ENCODE results near the gene CSF2RB.

CSF2RB gene

DNA sequence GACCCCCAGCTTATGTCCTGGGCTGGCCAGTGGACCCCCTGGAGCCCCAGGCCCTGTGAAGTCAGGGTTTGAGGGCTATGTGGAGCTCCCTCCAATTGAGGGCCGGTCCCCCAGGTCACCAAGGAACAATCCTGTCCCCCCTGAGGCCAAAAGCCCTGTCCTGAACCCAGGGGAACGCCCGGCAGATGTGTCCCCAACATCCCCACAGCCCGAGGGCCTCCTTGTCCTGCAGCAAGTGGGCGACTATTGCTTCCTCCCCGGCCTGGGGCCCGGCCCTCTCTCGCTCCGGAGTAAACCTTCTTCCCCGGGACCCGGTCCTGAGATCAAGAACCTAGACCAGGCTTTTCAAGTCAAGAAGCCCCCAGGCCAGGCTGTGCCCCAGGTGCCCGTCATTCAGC lies 24.6 kb downstream of the CSF2RB start:
- DNase-seq, result no peak

DNA sequence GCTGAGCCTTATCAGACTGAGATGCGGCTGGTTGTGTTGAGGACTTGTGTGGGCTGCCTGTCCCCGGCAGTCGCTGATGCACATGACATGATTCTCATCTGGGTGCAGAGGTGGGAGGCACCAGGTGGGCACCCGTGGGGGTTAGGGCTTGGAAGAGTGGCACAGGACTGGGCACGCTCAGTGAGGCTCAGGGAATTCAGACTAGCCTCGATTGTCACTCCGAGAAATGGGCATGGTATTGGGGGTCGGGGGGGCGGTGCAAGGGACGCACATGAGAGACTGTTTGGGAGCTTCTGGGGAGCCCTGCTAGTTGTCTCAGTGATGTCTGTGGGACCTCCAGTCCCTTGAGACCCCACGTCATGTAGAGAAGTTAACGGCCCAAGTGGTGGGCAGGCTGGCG lies 25.5 kb downstream of the CSF2RB start:
- DNase-seq, result no peak

DNA sequence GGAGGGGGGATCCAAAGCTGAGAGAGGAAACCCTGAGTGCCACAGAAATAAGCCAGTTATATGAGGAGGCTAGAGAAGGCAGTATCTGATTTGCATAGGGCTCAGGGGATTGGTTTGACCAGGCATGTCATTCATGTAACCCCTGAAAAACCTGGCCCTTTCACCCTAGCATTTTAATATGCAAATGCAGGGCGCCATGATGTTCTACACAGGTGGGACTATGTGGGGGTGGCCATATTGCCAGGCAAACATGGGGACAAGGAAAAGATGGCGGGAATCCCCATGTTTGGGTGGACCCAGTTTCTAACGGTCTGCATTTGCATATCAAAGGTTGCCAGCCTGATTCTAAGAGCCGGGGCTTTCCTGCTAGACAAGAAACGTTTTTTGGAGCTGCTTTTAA lies 27.2 kb downstream of the CSF2RB start:
- DNase-seq, result no peak

DNA sequence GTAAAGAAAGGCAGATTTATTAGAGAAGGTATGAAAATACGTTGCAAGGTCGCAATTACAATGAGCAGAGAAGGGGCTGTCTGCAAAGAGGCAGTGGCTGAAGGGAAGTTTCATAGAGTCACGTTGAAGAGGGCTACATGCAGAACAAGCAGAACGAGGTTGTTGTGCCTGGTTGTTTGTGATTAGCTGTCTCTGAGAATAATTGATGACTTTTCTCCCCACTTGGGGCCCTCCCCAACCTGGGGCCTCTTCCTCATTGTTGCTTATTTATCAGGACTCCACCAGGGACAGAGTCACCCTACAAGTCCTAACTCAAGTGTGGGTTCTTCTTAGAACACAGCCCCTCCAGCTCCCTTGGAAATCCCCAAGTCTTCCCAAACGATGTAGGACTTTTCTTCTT lies 29.1 kb downstream of the CSF2RB start:
- DNase-seq, result no peak

DNA sequence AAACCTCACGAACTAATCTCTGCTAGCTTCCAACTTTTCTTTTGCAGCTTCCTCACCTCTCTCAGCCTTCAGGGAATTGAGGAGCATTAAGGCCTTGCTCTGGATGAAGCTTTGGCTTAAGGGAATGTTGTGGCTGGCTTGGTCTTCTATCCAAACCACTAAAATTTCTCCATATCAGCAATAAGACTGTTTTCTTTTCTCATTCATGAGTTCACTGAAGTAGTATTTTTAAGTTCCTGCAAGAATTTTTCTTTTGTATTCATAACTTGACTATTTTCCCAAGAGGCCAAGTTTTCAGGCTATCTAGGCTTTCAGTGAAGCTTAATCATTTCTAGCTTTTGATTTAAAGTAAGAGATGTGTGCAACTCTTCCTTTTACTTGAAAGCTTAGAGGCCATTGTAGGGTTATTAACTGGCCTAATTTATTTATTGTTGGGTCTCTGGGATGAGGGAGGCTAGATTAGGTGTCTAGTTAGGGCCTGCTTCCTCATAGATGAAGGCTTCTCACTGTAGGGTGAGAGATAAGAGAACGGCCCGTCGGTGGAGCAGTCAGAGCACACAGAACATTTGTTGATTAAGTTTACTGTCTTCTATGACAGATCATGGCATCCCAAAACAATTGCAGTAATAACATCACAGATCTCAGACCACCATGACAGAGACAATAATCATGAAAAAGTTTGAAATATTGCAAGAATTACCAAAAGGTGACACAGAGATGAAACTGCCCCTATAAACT lies 33.2 kb downstream of the CSF2RB start:
- DNase-seq, result no peak

DNA sequence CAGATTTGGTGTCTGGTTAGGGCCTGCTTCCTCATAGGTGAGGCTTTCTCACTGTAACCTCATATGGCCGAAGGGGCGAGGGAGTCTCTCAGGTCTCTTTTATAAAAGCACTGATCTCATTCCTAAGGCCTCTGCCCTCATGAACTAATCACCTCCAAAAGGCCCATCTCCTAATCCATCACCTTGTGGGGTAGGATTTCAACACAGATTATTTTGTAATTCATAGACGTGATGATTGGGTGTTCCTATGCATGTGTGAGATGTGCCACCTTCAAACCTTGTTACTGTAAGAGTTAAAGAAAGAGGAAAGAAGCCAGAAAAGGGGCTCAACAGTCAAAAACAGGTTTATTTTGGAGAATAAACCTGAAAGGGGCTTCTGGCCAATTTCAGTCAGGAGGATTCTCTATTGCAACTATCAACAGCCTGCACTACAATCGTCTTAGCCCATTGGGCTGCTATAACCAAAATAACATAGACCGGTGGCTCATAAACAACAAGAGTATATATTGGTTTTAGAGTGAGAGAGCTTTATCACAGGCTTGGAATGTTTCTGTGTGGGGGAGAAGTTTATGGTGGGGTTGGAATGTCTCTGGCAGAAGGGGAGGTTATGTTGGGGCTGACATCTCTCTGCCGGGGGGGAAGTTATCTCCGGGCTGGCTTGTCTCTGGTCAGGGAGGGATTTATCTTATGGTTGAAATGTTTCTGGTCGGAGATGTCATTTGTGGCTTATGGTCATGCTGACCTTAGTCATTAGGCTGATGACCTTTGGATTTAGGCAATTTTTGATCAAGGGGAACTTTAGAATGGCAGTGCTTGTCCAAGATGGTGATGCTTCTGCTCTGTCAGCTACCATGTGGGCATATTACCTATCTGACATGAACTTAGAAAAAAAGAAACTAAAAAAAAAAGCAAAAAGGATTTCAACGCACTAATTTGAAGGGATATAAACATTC lies 35.1 kb downstream of the CSF2RB start:
- DNase-seq, result no peak

DNA sequence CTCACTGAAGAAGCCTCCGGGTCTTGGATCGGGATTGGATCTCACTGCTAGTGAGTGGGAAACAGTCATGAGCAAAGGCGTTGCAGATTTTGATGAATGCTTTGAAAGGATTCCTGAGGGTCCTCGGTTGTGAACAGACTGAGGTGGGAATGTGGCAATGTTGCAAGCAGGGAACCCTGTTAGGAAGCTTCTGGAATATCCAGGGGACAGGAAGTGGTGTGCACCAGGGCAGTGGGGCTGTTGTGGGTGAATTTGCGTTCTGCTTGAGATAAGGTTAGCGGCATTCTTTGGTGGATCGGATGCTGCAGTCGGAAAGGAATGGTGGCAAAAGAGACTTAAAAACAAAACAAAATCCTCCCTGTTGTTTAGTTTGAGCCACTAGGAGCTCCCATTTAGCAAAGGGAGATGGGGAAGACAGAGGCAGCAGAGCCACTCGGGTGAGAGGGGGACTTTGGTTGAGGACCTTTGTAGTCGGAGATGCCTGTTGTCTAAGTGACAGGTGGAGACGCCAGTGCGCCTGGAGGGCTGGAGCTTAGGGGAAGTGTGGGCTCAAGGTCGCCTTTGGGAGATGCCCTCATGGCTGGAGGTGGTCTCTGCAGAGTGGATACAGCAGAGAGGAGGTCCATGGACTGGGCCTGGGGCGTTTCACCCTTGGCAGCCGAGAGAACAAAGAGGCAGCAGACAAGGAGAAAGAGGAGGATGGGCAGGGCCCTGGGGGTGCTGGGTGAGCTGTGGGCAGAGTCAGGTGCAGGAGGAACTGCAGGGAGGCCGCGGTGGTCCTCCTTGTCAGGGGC lies 37.6 kb downstream of the CSF2RB start:
- DNase-seq, result no peak

DNA sequence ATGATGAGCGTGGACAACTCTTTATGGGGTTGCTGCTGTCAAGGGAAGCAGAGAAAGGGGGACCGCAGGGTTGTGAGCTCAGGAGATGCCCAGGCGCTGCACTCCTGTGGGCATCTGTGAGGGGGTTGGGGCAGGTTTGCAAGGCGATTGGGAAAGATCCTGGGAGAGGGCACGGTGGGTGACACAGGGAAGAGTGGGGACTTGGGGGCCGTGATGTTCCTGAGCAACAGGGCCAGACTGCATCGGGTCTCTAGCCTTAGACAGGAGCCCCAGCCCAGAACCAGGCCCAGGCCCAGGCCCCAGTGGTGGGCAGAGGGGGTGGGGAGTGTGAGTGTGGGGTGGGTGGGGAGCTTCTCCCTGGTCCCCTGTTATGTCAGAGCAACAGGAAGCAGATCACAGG lies 38.3 kb downstream of the CSF2RB start:
- no peak for DNase-seq

DNA sequence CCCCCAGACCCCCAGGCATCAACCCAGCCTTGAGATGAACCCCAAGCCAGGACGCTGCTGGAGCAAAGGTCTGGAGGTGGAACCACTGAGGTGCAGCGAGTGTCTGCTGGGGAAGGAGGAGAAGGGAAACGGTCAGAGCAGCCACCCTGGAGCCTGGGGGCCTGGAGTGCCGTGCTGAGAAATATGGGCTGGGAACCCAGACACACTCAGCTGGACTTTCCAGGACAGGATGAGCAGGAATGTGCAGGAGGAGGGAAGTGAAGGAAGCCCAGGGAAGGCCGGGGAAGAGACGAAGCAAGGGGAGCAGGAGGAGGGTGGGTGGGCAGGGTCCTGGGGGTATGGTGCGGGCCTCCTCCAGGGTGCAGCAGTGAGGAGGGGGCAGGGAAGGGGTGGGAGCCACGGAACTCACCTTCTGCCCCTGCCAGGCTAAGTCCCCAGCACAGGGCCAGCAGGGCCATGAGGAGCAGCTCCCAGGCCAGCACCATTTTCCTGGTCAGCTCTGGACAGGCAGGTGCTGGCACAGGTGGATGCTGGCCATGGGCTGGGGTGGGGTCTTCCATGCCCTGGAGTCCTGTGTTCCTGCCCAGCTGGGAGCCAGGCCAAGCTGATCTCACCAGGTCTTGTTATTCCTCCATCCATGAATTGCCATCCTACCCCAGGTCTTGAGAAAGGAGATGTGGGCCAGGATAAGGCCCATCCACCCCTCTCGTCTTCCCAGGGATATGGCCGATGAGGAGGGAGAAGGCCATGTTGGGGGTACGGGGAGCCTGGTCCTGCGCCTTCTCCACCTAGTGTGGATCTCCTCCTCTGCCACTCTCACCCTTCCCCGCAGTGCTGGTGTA lies 40.0 kb downstream of the CSF2RB start:
- DNase-seq, result no peak

DNA sequence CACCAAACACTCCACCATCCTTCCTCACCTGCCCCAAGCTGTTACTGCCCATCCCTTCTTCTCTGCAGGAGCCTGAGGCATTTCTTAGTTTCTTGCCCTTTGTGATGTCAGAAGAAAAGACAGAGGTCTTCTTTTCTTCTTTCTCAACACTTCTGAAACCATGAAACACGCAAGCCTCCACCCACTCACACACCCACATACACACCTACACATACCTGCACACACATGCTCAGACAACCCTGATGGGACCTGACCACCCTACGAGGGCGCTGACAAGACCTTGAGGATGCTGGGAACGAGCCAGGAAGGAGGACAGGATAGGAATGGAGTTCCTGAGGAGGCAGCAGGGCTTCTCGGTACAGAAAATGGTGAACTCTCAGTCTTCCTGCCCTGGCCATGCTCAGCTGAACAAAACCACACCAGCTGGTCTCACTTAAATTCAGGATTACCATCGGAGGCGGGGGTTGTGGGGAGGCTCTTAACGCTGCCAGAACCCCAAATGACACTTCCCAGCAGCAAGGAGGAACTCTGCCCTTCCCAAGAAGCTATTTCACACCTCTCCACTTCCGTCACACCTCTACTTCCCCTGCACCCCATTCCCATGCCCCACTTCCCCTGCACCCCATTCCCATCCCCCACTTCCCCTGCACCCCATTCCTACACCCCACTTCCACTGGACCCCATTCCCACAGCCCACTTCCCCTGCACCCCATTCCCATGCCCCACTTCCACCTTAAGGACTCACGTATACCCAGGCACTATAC lies 41.0 kb downstream of the CSF2RB start:
- DNase-seq, result no peak

DNA sequence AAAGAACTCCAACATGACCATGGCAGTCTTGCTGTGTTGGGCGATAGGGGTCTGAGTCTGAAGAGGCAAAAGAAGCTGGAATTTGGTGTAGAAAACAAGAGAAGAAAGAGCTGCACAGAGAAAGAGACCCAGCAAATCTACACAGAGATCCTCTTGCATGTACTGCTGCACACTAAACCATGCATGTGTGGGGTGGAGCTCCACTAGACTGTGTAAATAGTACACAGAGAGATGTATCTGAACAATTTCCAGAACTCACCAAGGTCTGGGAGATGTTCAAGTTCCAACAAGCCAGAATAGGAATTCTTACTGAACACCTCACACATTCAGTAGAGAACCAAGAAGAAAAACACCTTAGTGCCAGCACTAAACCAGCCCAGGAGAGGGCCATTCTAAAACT lies 42.3 kb downstream of the CSF2RB start:
- no peak for DNase-seq

DNA sequence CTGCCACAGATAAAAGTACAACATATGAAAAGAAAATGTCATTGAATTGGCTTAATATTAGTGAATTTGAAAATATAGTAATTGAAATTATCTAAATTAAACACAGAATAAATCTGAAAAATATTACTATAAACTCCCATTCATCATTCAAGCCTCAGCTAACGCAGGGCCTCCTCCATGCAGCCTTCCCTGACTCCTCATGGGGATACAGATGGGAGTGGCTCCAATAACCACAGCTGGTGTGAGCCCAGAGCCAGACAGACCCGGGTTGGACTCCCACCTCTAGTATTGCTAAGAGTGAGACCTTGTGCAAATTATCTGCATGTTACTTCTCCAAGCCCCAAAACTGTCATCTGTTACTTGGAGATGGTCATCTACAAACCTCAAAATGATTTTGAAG lies 44.9 kb downstream of the CSF2RB start:
- DNase-seq, result no peak

DNA sequence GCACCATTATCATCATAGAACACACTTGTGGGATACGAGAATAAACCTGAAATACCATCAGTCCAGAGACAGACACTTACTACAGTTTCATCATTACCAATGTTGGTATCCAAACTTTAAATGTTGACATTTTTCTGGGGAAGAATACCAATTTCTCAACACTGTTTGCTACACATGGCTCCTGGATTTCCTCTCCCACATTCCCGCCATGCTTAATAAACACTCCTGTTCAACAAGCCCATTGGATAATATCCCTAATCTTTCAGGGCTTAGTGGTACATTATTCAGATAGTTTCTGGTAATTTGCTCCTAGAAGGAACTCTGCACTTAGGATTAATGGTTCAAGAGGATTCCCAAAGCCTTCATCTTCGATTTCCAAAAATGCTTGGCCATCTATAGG lies 48.2 kb downstream of the CSF2RB start:
- DNase-seq, result no peak

DNA sequence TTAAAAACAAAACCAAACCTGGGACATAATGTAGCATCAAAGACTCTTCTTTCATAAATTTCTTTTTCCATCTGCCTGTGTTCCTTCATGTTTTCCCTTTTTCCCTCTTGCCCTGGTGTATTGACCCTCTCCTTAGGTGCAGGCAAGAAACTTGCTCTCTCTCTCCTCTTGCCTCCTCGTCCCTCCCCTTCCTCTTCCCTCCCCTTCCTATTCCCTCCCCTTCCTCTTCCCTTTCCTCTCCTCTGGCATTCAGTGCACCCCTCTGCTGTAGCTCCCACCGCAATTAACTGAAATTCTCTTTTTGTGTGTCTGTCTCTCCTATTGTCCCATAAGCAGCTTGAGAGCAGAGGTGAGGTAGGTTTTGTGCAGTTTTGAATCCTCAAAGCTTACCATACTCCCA lies 49.9 kb downstream of the CSF2RB start:
- DNase-seq, result no peak

DNA sequence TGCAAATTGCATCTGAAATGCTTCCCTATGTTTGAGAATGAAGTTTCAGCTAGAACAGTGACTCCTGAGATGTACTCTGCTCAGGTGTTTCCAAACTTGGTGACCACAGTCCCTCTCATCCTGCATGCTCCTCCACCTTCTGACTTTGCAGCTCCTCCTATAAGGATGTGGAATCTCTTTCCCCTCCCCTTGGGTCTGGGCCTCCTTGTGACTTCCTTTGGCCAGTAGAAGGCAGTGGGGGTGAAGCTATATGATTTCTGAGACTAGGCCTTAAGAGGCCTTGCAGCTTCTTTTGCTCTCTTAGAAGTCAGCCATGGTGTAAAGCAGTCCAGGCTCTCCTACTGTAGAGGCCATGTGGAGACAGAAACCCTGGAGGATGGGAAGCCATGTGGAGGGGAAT lies 50.7 kb downstream of the CSF2RB start:
- DNase-seq, result no peak

DNA sequence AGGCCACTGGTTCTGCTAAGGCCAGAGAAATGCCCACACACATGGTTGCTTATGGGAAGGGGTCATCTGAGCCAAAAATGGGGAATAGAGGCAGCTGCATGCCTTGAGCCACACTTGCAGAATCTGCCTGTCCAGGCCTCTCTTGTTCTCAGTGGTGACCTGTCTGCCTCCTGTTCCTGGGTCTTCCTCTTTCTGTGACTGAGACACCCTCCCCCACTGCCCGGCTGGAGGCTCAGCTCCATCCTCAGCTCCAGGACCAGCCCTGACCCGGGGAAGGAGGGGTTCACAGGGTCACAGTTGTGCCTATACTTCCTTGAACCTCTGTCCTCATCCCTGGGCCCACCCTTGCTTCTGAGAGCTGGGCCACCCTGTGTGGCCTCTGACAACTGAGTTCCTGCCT lies 52.3 kb downstream of the CSF2RB start:
- no peak for DNase-seq

DNA sequence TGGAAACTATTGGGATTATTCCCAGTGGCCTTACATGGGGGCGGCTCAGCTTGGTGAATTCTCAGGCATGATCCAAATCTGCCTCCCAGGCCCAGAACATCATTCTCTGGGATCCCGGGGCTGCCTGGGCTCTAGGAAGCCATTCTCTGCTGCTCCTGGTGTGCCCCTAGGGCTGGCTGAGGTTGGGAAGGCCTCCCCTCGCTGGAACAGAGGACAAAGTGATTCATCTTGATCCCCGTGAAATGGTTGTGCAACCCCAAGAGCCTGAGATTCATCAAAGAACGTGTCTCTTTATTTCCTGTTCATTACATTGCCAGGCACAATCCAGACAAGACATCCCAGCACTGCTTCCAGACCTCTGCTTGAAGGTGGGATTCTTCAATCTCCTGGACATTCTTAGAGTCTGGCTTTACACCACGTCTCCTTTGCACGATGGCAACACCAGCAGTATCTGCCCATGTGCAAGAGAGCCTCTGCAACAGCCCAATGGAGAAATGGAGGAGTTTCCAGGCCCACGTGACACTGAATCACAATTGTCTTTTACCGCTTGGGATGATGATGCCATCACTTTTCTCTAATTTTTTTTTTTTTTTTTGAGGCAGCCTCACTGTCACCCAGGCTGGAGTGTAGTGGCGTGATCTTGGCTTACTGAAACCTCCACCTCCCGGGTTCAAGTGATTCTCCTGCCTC lies 53.6 kb downstream of the CSF2RB start:
- no peak for DNase-seq

DNA sequence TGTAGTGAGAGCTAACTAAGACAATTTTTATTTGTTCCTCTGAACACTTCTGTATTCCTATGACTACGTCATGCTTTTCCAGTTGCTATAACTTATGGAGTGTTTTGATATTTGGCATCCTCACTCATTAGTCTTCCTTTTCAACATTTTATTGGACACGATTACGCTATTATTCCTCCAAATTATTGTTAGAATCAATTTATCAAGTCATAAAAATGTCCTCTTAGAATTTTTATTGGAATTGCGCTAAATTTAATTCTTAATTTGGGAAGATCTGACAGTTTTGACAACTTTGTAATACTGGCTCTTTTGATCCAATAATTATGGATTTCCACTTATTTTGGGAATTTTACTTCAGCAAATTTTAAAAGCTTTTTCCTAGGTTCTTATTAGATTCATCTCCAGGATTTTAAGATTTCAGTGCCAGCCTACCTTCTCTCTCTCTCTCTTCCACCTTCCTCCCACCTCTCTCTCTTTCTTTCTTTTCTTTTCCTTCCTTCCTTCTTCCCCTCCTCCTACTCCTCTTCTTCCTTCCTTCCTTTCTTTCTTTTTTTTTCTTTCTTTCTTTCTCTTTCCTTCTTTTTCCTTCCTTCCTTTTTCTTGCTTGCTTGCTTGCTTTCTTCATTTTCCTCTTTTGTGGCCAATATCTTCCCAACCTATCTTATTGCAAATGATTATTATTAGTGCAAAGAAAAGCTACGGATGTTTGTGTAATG lies 55.0 kb downstream of the CSF2RB start:
- DNase-seq, result no peak

DNA sequence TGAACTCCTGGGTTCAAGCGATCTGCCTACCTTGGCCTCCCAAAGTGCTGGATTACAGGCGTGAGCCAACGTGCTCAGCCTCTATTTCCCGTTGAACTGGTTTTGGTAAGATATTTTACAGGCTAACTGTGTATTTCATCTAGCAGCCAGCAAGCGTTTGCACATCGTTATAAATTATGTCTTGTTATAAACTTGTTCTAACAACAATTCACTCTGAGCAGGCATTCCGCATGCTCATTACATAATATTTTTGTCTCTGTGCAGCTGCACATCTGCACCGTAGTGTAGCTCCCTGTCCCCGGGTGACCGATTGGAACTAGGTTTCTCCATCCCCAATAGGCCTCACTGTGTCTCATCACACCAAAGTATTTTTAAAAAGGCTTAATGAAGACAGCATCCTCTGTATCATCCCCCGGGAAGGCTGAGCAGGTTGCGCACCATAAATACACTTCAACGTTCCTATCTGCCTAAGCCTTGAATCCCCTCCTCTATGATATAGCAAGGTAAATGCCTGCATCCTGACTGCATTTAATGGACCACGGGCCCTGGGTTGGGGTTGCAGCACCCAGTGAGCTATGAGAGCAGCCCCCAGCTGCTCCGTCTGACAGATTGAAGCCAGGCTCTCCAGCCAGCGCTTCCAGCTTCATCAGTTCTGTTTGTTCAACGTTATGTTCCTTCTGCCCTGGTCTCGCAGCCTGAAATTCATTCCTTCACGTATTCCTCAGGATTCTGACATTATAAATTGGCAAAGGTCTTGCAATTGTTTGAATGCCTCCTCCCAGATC lies 58.1 kb downstream of the CSF2RB start:
- no peak for DNase-seq

DNA sequence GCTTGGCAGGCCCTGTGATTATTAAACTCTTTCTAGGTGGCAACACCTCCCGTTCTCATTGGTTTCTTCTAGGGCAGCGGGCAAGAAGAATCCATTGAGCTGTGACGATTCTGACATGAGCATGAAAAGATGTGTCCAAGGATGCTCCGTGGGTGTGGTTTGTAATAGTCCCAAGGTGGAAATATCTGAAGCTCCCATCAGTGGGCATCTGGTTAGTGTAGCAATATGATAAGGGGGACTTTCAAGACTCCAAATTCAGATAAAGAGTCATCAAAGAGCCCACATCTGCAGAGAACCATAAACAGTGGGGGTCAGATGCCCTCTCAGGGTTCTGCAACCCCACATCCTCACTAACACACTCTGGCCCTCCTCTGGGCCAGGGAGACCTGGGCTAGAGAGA lies 63.2 kb downstream of the CSF2RB start:
- no peak for DNase-seq
